A673 (cell line): Measurements from ENCODE around the gene RPS26.

Experiments
- CTCF ChIP-seq: fragments of 300-800, 200-600 bp; sonication (generic); conservative IDR thresholded peaks from 2 replicates; pipeline ENCODE4 v1.5.1; 2017; ENCODE audit warnings: low read depth, mild to moderate bottlenecking, antibody characterized with exemption, low read length, moderate library complexity, mixed read lengths
- EZH2 ChIP-seq: fragments of 200-600 bp; sonication (generic); IDR thresholded peaks from 2 replicates; pipeline ENCODE4 v1.6.1; 2017; ENCODE audit warnings: borderline replicate concordance, low read depth, mild to moderate bottlenecking, mixed read lengths, antibody characterized with exemption, low read length; ENCODE audit not compliant: poor library complexity, severe bottlenecking

- TF ChIP-seq CTCF = no peak
- no peak for TF ChIP-seq EZH2
These were observed 20.3 kb downstream of the RPS26 start for GRCh38 chr12:56061982-56062381.
